Measurements from ENCODE around the gene IGFBP4.

DNA sequence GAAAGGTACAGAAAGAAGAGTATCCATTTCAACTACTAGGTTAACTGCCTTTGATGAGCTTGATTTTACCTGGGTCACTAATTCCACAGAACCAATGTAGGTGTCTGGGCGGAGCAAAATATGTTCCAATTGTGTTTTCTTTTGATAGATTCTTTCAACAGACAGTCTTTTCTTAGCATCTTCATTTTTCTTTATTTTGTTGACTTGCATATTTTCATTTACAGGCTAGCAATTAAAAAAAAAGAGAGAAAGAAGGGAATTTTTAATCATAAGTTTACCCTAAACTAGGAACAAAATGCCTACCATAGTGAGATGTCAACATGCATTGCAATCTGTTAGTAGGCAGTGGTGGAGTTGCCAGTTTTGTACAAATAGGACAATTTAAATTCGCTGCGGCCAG lies 26.6 kb upstream of the IGFBP4 start:
- TF ChIP-seq, protein P1, sequence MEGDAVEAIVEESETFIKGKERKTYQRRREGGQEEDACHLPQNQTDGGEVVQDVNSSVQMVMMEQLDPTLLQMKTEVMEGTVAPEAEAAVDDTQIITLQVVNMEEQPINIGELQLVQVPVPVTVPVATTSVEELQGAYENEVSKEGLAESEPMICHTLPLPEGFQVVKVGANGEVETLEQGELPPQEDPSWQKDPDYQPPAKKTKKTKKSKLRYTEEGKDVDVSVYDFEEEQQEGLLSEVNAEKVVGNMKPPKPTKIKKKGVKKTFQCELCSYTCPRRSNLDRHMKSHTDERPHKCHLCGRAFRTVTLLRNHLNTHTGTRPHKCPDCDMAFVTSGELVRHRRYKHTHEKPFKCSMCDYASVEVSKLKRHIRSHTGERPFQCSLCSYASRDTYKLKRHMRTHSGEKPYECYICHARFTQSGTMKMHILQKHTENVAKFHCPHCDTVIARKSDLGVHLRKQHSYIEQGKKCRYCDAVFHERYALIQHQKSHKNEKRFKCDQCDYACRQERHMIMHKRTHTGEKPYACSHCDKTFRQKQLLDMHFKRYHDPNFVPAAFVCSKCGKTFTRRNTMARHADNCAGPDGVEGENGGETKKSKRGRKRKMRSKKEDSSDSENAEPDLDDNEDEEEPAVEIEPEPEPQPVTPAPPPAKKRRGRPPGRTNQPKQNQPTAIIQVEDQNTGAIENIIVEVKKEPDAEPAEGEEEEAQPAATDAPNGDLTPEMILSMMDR (conservative IDR thresholded peaks at IDR 0.05; ENCODE audit: low read depth, low read length): no peak
- no peak for TF ChIP-seq RAD21 (IDR thresholded peaks at IDR 0.05; ENCODE audit: low read length)
- no peak for TF ChIP-seq CHD1 (IDR thresholded peaks at IDR 0.05; ENCODE audit: low read depth, low read length)
- no peak for TF ChIP-seq MXI1 (IDR thresholded peaks at IDR 0.05; ENCODE audit: borderline replicate concordance, low read depth, low read length)
- no peak for TF ChIP-seq SMC3 (IDR thresholded peaks at IDR 0.05; ENCODE audit: low read depth, low read length)
- no peak for TF ChIP-seq RCOR1 (IDR thresholded peaks at IDR 0.05; ENCODE audit: insufficient replicate concordance, low read length)
- TF ChIP-seq MAZ (IDR thresholded peaks at IDR 0.05; ENCODE audit: borderline replicate concordance, low read depth, low read length): no peak
- TF ChIP-seq FOS (IDR thresholded peaks at IDR 0.05; ENCODE audit: low read depth, low read length): no peak
- no peak for TF ChIP-seq NFE2L2 (IDR thresholded peaks at IDR 0.05; ENCODE audit: low read depth, low read length)
- no peak for TF ChIP-seq CEBPB (IDR thresholded peaks at IDR 0.05; ENCODE audit: low read depth, low read length)
- TF ChIP-seq, protein P2, sequence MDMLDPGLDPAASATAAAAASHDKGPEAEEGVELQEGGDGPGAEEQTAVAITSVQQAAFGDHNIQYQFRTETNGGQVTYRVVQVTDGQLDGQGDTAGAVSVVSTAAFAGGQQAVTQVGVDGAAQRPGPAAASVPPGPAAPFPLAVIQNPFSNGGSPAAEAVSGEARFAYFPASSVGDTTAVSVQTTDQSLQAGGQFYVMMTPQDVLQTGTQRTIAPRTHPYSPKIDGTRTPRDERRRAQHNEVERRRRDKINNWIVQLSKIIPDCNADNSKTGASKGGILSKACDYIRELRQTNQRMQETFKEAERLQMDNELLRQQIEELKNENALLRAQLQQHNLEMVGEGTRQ (IDR thresholded peaks at IDR 0.05; ENCODE audit: low read depth, low read length): no peak
- no peak for TF ChIP-seq BHLHE40 (IDR thresholded peaks at IDR 0.05; ENCODE audit: low read depth, low read length)
